Measurements from ENCODE around the gene INKA1. TPM values are rescaled to one million over a fixed set of nuclear protein-coding genes. Genes with fewer than 3 reads are reported as not detected.

INKA1 gene
- total RNA-seq: 19.5 and 21.6 TPM in 2 replicates

DNA sequence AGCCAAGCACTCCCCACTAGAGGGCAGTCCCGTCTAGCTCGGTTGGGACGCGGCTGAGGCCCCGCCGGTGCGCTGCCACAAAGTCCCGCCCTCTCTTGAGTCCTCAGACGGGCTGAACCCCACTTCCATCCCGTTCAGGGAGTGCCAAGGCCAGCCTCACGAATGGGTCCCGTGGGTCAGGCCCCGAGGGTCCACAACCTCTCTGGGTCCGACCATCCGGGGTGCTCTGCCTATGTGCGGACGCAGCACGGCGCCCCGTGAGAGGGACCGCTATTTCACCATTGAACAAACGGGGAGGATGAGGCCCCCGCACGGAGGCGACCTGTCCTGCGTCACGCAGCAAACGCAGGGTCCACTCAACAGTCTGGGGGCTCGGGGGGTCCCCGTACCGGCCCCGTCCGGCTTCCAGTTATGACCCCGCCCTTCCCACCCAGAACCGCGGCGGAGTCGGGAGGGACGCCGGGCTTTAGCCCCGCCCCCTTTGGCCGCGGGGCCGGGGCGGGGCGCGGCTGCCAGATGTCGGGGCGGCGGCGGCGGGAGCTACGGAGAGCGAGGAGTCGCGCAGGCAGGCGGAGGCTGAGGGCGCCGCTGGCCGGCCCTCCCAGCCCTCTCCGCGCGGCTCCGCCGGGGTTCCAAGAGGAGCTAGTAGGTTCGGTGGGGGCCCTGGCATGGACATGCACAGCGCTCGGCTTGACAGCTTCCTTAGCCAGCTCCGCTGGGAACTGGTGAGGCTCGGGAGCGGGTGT, at the start of gene INKA1:
INKA1 (plus strand) TSS at position 543 of the 746 bp plus-strand sequence; CDS start at position 675, 132 bp downstream.
- Histone ChIP-seq H3K4me3 (ENCODE audit: low read depth, low read length) (peak within 1 kb of the TSS; percentile 80), H3K27me3 (ENCODE audit: control insufficient read depth, insufficient read depth, low read length) (no peaks in the 10 kb centered on the region), H3K36me3 (ENCODE audit: control insufficient read depth, insufficient read depth, low read length) (peaks cover 5% of the 10 kb centered on the region)
- TF ChIP-seq, protein P1, sequence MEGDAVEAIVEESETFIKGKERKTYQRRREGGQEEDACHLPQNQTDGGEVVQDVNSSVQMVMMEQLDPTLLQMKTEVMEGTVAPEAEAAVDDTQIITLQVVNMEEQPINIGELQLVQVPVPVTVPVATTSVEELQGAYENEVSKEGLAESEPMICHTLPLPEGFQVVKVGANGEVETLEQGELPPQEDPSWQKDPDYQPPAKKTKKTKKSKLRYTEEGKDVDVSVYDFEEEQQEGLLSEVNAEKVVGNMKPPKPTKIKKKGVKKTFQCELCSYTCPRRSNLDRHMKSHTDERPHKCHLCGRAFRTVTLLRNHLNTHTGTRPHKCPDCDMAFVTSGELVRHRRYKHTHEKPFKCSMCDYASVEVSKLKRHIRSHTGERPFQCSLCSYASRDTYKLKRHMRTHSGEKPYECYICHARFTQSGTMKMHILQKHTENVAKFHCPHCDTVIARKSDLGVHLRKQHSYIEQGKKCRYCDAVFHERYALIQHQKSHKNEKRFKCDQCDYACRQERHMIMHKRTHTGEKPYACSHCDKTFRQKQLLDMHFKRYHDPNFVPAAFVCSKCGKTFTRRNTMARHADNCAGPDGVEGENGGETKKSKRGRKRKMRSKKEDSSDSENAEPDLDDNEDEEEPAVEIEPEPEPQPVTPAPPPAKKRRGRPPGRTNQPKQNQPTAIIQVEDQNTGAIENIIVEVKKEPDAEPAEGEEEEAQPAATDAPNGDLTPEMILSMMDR (IDR thresholded peaks at IDR 0.05; ENCODE audit: insufficient read depth, low read length, severe bottlenecking): peak; percentile 97
- DNase-seq (ENCODE audit: low read depth): peak; percentile 65
- FAIRE-seq: peak; percentile 60

DNA sequence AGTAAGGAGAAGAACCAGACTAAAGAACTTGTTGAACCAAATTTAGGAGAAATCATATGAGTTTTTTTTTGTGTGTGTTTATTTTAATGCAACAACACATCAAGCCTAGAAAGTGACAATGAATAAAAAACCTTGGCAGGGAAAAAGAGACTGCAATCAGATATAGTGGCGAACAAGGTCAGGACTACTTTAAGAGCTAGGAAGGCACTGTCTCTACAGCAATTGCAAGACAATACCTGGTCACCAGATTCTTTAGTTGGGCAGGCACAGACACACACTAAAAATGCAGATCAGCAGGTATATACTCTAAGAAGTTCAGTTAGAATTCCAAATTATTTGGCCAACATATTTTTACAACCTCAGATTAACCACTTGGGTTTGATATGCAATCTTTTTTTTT, 48.5 kb upstream of the INKA1 start:
- Histone ChIP-seq H3K27me3 (ENCODE audit: control insufficient read depth, insufficient read depth, low read length) (no peaks in the 10 kb centered on the region), H3K4me3 (ENCODE audit: low read depth, low read length) (no peak overlapping the region), H3K36me3 (ENCODE audit: control insufficient read depth, insufficient read depth, low read length) (no peaks in the 10 kb centered on the region)
- FAIRE-seq: no peak
- TF ChIP-seq, protein P1 (IDR thresholded peaks at IDR 0.05; ENCODE audit: insufficient read depth, low read length, severe bottlenecking): no peak
- DNase-seq (ENCODE audit: low read depth): no peak

DNA sequence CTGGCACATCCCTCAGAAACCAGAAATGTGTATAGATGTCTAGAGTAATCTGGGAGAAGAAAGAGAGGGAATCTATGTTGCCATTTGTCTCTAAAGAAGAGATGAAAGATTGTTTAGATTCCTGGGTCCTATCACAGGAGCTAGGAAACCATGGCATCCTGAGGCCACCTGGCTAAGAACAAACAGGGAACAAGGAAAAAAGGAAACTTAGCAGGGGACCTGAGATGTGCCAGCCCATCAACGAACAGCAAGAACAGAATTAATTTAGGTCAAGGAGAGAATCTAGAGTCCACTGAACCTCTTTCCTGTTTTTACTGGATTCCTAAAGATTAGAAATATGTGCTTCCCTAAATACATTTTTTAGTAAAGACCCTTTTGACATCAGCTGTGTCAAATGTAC, 47.0 kb upstream of the INKA1 start:
- FAIRE-seq (no peak), DNase-seq (ENCODE audit: low read depth) (no peak)
- H3K27me3 ChIP-seq (ENCODE audit: control insufficient read depth, insufficient read depth, low read length): no peaks in the 10 kb centered on the region
- H3K4me3 ChIP-seq (ENCODE audit: low read depth, low read length): no peak overlapping the region
- H3K36me3 ChIP-seq (ENCODE audit: control insufficient read depth, insufficient read depth, low read length): no peaks in the 10 kb centered on the region
- TF ChIP-seq, protein P1 (IDR thresholded peaks at IDR 0.05; ENCODE audit: insufficient read depth, low read length, severe bottlenecking): no peak

DNA sequence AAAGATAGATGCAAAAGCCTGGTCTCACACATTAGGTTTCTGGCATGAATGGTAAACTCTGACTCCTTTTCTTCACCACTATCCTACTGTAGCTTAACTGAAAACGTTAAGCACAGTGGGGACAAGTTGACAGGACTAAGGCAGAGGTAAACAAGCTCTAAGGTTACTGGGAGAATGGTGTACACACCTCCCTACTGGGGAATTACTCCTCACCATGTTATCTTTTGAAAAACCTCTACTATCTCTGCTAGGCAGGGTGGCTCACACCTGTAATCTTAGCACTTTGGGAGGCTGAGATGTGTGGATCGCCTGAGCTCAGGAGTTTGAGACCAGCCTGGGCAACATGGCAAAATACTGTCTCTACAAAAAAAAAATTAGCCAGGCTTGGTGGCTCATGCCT, 45.9 kb upstream of the INKA1 start:
- FAIRE-seq: no peak
- H3K36me3 ChIP-seq (ENCODE audit: control insufficient read depth, insufficient read depth, low read length): no peaks in the 10 kb centered on the region
- no peaks in the 10 kb centered on the region for H3K27me3 ChIP-seq (ENCODE audit: control insufficient read depth, insufficient read depth, low read length)
- no peak for DNase-seq (ENCODE audit: low read depth)
- TF ChIP-seq, protein P1 (IDR thresholded peaks at IDR 0.05; ENCODE audit: insufficient read depth, low read length, severe bottlenecking): no peak
- no peak overlapping the region for H3K4me3 ChIP-seq (ENCODE audit: low read depth, low read length)

DNA sequence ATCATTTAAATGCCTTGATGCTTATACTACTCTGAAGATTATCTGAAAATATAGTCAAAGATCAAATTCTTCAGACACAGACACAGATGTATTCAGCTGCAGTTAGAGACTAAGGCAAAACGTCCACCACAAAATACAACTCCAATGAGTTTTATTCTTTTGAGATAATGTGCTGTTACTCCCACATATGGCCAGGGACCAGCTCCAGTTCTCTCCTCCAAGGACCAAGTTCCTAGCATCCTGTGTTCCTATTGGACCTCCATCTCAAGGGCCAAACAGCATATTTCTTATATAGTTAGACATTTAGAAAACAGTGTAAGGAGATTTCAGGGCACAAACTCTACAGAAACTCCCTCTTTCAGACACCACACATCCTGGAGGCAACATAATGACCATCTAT, 43.8 kb upstream of the INKA1 start:
- Histone ChIP-seq H3K27me3 (ENCODE audit: control insufficient read depth, insufficient read depth, low read length) (no peaks in the 10 kb centered on the region), H3K36me3 (ENCODE audit: control insufficient read depth, insufficient read depth, low read length) (no peaks in the 10 kb centered on the region), H3K4me3 (ENCODE audit: low read depth, low read length) (no peak overlapping the region)
- TF ChIP-seq, protein P1 (IDR thresholded peaks at IDR 0.05; ENCODE audit: insufficient read depth, low read length, severe bottlenecking): no peak
- no peak for DNase-seq (ENCODE audit: low read depth)
- FAIRE-seq: no peak

DNA sequence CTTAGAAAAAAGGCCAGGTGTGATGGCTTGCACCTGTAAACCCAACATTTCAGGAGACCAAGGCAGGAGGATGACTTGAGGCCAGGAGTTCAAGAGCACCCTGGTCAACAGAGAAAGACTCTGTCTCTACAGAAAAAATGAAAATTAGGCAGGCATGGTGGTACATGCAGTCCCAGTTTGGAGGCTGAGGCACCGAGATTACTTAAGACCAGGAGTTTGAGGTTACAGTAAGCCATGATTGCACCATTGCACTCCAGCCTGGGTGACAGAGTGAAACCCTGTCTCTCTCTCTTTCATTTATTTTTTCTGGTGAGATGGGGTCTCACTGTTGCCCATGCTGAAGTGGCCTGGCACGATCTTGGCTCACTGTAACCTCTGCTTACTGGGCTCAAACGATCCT, 41.4 kb upstream of the INKA1 start:
- Histone ChIP-seq H3K27me3 (ENCODE audit: control insufficient read depth, insufficient read depth, low read length) (no peaks in the 10 kb centered on the region), H3K36me3 (ENCODE audit: control insufficient read depth, insufficient read depth, low read length) (no peaks in the 10 kb centered on the region), H3K4me3 (ENCODE audit: low read depth, low read length) (no peak overlapping the region)
- DNase-seq (ENCODE audit: low read depth): no peak
- TF ChIP-seq, protein P1 (IDR thresholded peaks at IDR 0.05; ENCODE audit: insufficient read depth, low read length, severe bottlenecking): no peak
- no peak for FAIRE-seq

Measured in bronchial epithelial cell (primary cell).